Stromal cell of bone marrow (primary cell): ENCODE results near the gene DEF6.
"Not testable (repeated sequence)": the region's sequence is repeated elsewhere in the genome, so short reads cannot be mapped to it uniquely, and the experiment has no call there.

ENCODE experiments used
- DNase-seq: peaks from one replicate; pipeline ENCODE4 v3.0.0-alpha.2; 2012; ENCODE audit warnings: low read depth

The DEF6 gene

GRCh38 chr6:35280903-35281302, 16.7 kb upstream of the DEF6 start:
- no peak for DNase-seq

- DNase-seq, result no peak
Measured at GRCh38 chr6:35282472-35282871, 15.1 kb upstream of the DEF6 start.

- no peak for DNase-seq
Measured at GRCh38 chr6:35283361-35283760, 14.3 kb upstream of the DEF6 start.

GRCh38 chr6:35287671-35288396, 9.8 kb upstream of the DEF6 start:
- DNase-seq, result peak; percentile 10

- no peak for DNase-seq
Measured at GRCh38 chr6:35288834-35289233, 8.8 kb upstream of the DEF6 start.

GRCh38 chr6:35291491-35291890, 6.1 kb upstream of the DEF6 start:
- DNase-seq, result no peak

- no peak for DNase-seq
Measured at GRCh38 chr6:35292494-35292893, 5.1 kb upstream of the DEF6 start.

GRCh38 chr6:35293681-35294080, 3.9 kb upstream of the DEF6 start:
- DNase-seq, result no peak

- DNase-seq, result no peak
Measured at GRCh38 chr6:35294308-35294945, 3.2 kb upstream of the DEF6 start.

GRCh38 chr6:35295036-35295435, 2.6 kb upstream of the DEF6 start:
- no peak for DNase-seq

- no peak for DNase-seq
Measured at GRCh38 chr6:35295521-35296315, 1.9 kb upstream of the DEF6 start.

GRCh38 chr6:35296931-35297600, 552 bp upstream of the DEF6 start:
- DNase-seq, result no peak

GRCh38 chr6:35298625-35299140, 1.1 kb downstream of the DEF6 start:
- no peak for DNase-seq

- DNase-seq, result no peak
Measured at GRCh38 chr6:35299674-35300073, 2.1 kb downstream of the DEF6 start.

GRCh38 chr6:35300848-35301247, 3.2 kb downstream of the DEF6 start:
- DNase-seq, result no peak

- no peak for DNase-seq
Measured at GRCh38 chr6:35302604-35303241, 5.1 kb downstream of the DEF6 start.

GRCh38 chr6:35304299-35304698, 6.7 kb downstream of the DEF6 start:
- DNase-seq, result no peak

- no peak for DNase-seq
Measured at GRCh38 chr6:35305117-35305516, 7.5 kb downstream of the DEF6 start.

GRCh38 chr6:35307138-35307537, 9.5 kb downstream of the DEF6 start:
- not testable (repeated sequence) for DNase-seq

GRCh38 chr6:35308543-35308942, 10.9 kb downstream of the DEF6 start:
- not testable (repeated sequence) for DNase-seq

GRCh38 chr6:35309611-35310264, 12.1 kb downstream of the DEF6 start:
- DNase-seq, result no peak
